ENCODE data around the gene NCOA4. TPM values are rescaled to one million over a fixed set of nuclear protein-coding genes. Genes with fewer than 3 reads are reported as not detected.
"Not testable (repeated sequence)": the region's sequence is repeated elsewhere in the genome, so short reads cannot be mapped to it uniquely, and the experiment has no call there.

Gene NCOA4
- total RNA-seq, 1 donor from 2014 or later = 84.0 TPM

- Mint-ChIP-seq H3K36me3 (ENCODE audit: insufficient read depth) (no peaks in the 10 kb centered on the region), H3K27ac (peak overlapping the region; percentile 80), H3K9me3 (ENCODE audit: low read depth) (no peaks in the 10 kb centered on the region), H3K27me3 (peaks cover 3% of the 10 kb centered on the region), H3K4me3 (ENCODE audit: low read depth) (no peak overlapping the region), H3K4me1 (ENCODE audit: low read depth) (peaks cover 53% of the 10 kb centered on the region)
- no peak for TF ChIP-seq CTCF (IDR thresholded peaks at IDR 0.05; ENCODE audit: unreplicated experiment)
- no peak for DNase-seq (ENCODE audit: low spot score, unreplicated experiment)
Observed at GRCh38 chr10:46050941-46051623, 20.7 kb upstream of the NCOA4 start.

- not testable (repeated sequence) for H3K27me3 Mint-ChIP-seq; DNase-seq (ENCODE audit: low spot score, unreplicated experiment); H3K9me3 Mint-ChIP-seq (ENCODE audit: low read depth); H3K27ac Mint-ChIP-seq; H3K36me3 Mint-ChIP-seq (ENCODE audit: insufficient read depth); H3K4me3 Mint-ChIP-seq (ENCODE audit: low read depth)
- peaks cover 47% of the 10 kb centered on the region for H3K4me1 Mint-ChIP-seq (ENCODE audit: low read depth)
Observed at GRCh38 chr10:46049497-46049831, 19.0 kb upstream of the NCOA4 start.

GRCh38 chr10:46048152-46048551, 17.7 kb upstream of the NCOA4 start:
- Mint-ChIP-seq H3K4me1 (ENCODE audit: low read depth) (peaks cover 34% of the 10 kb centered on the region), H3K36me3 (ENCODE audit: insufficient read depth) (no peaks in the 10 kb centered on the region), H3K4me3 (ENCODE audit: low read depth) (no peak overlapping the region), H3K27me3 (peaks cover 3% of the 10 kb centered on the region), H3K27ac (no peak overlapping the region), H3K9me3 (ENCODE audit: low read depth) (no peaks in the 10 kb centered on the region)
- no peak for DNase-seq (ENCODE audit: low spot score, unreplicated experiment)
- TF ChIP-seq CTCF (IDR thresholded peaks at IDR 0.05; ENCODE audit: unreplicated experiment) = no peak

GRCh38 chr10:46046261-46046660, 15.8 kb upstream of the NCOA4 start, which contains the start of gene MSMB:
MSMB (minus strand) TSS chr10:46046269; CDS start chr10:46046237, 32 bp downstream.
- Mint-ChIP-seq H3K4me1 (ENCODE audit: low read depth) (peaks cover 16% of the 10 kb centered on the region), H3K4me3 (ENCODE audit: low read depth) (no peak within 1 kb of the TSS), H3K27me3 (peaks cover 5% of the 10 kb centered on the region), H3K36me3 (ENCODE audit: insufficient read depth) (no peaks in the 10 kb centered on the region), H3K9me3 (ENCODE audit: low read depth) (no peaks in the 10 kb centered on the region), H3K27ac (peak within 1 kb of the TSS; percentile 71)
- TF ChIP-seq CTCF (IDR thresholded peaks at IDR 0.05; ENCODE audit: unreplicated experiment) = no peak
- no peak for DNase-seq (ENCODE audit: low spot score, unreplicated experiment)

- H3K4me1 Mint-ChIP-seq (ENCODE audit: low read depth) = peaks cover 10% of the 10 kb centered on the region
- TF ChIP-seq CTCF (IDR thresholded peaks at IDR 0.05; ENCODE audit: unreplicated experiment) = no peak
- no peaks in the 10 kb centered on the region for H3K9me3 Mint-ChIP-seq (ENCODE audit: low read depth)
Observed at GRCh38 chr10:46042527-46042926, 12.1 kb upstream of the NCOA4 start.

GRCh38 chr10:46040004-46040403, 9.6 kb upstream of the NCOA4 start:
- H3K4me1 Mint-ChIP-seq (ENCODE audit: low read depth) = no peaks in the 10 kb centered on the region
- no peak overlapping the region for H3K4me3 Mint-ChIP-seq (ENCODE audit: low read depth)
- H3K27ac Mint-ChIP-seq = no peak overlapping the region

More at GRCh38 chr10:46042527-46042926, 12.1 kb upstream of the NCOA4 start:
- Mint-ChIP-seq H3K27me3 (peaks cover 8% of the 10 kb centered on the region), H3K36me3 (ENCODE audit: insufficient read depth) (no peaks in the 10 kb centered on the region), H3K27ac (no peak overlapping the region), H3K4me3 (ENCODE audit: low read depth) (no peak overlapping the region)
- no peak for DNase-seq (ENCODE audit: low spot score, unreplicated experiment)

More at GRCh38 chr10:46040004-46040403, 9.6 kb upstream of the NCOA4 start:
- peaks cover 5% of the 10 kb centered on the region for H3K27me3 Mint-ChIP-seq
- no peaks in the 10 kb centered on the region for H3K36me3 Mint-ChIP-seq (ENCODE audit: insufficient read depth)
- H3K9me3 Mint-ChIP-seq (ENCODE audit: low read depth) = no peaks in the 10 kb centered on the region
- no peak for DNase-seq (ENCODE audit: low spot score, unreplicated experiment)
- TF ChIP-seq CTCF (IDR thresholded peaks at IDR 0.05; ENCODE audit: unreplicated experiment) = no peak
